Astrocyte of the spinal cord (primary cell): Measurements from ENCODE around the gene LIN9.
A peak's percentile ranks its signal among the peaks of the same experiment; 100 is the strongest.

Experiments used
- DNase-seq: peaks from one replicate; pipeline ENCODE4 v3.0.0; 2011; ENCODE audit warnings: low read depth, low spot score
- H3K4me3 ChIP-seq: 2 replicates; pipeline ENCODE4 v1.5.1; 2011; ENCODE audit warnings: low read depth, mild to moderate bottlenecking, low read length, moderate library complexity
- in situ Hi-C: cut with HindIII; loops from 2 replicates; pipeline ENCODE4 v1.10.0; 2017; ENCODE audit warnings: low sequenced_read_pairs
- TF ChIP-seq, protein P1 (sequence below): IDR thresholded peaks from 2 replicates; pipeline ENCODE4 v1.5.1; 2012; ENCODE audit warnings: low read depth, mild to moderate bottlenecking, low read length, inconsistent platforms

Gene LIN9

DNA sequence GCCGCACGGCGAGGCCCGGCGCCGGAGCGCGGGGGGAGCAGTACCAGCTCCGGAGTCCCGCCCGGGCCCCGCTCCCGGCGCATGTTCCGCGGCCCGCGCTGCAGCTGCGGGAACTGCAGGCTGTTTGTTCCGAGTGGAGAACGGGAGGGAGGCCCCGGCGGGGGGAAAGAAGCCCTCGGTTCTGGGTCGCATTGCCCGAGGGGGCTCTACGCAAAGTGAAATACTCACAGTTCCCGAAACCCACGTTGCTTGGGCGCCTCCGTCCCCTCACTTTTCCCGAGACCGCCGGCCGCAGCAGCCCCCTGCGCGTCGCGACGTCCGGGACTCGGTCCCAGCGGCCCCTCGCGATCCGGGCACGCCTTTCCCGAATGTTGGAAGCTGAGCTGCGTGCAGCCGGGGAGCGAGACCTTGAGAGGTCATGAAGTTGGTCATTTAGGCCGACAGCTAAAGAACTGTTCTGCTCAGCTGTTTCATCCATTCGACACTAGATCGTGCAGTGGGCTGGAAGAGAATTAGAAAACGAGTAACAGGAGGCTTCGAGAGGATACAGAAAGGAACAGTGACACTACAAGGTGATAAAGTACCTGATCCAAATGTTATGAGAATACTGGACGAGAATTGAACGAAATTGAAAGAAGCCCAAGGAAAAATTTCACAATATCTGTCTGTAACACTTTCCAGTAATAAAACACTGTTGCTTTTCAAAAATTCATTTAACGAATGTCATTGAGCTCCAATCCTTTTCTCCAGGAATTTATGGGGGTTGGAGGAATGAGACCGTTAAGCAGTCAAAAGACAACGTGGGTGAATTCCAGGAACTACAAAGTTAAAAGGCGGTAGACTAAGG, 657 bp upstream of the LIN9 start:
- TF ChIP-seq, protein P1, sequence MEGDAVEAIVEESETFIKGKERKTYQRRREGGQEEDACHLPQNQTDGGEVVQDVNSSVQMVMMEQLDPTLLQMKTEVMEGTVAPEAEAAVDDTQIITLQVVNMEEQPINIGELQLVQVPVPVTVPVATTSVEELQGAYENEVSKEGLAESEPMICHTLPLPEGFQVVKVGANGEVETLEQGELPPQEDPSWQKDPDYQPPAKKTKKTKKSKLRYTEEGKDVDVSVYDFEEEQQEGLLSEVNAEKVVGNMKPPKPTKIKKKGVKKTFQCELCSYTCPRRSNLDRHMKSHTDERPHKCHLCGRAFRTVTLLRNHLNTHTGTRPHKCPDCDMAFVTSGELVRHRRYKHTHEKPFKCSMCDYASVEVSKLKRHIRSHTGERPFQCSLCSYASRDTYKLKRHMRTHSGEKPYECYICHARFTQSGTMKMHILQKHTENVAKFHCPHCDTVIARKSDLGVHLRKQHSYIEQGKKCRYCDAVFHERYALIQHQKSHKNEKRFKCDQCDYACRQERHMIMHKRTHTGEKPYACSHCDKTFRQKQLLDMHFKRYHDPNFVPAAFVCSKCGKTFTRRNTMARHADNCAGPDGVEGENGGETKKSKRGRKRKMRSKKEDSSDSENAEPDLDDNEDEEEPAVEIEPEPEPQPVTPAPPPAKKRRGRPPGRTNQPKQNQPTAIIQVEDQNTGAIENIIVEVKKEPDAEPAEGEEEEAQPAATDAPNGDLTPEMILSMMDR = peak; percentile 29
- DNase-seq = no peak
- in situ Hi-C loops = no loop called here
- H3K4me3 ChIP-seq = peak overlapping the region; percentile 53

DNA sequence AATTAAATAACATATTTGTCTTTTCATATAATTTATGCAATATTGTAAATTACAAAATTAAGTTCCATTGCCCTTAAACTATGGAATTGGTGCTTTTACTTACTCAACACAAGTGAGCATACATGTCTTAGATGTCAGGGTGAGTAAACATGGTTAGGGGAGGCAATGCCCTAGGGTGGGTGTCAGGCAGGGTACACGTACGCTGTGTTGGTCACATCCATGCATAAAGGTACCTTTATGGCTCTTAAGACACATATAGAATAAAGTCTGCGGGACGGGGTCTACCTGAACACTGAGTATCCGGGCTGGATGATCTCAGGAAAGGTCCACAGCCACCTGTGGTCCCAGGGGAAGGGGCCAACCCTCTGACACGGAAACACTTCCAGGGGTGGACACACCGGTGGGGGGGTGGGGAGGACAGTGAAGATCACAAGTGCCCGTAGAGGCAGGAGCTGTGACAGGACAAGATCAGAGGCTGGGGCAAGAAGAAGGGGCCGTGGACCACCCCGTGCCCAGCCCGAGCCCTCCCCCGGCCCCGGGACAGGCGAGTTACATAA, 720 bp downstream of the LIN9 start:
- in situ Hi-C loops = no loop called here
- TF ChIP-seq, protein P1 = no peak
- DNase-seq = peak; percentile 6
- H3K4me3 ChIP-seq = peak overlapping the region; percentile 76

DNA sequence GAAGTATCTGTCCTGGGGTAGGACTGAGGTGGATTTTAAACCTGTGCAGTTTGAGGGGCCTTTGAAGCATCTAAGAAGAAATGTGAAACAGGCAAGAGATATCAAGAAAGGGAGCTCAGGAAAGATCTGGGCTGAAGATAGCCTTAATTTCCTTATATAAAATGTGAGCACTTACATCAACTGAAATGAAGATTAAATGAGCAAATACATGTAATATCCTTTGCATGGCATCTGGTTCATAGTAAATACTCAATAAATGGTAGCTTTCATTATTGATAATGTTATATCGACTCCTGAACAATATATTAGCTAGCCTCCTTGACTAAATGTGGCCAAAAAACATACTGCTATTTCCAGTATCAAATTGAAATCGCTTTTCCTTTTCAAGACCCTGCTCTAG, 2.5 kb downstream of the LIN9 start:
- in situ Hi-C loops = no loop called here
- TF ChIP-seq, protein P1 = no peak
- no peak overlapping the region for H3K4me3 ChIP-seq
- no peak for DNase-seq

DNA sequence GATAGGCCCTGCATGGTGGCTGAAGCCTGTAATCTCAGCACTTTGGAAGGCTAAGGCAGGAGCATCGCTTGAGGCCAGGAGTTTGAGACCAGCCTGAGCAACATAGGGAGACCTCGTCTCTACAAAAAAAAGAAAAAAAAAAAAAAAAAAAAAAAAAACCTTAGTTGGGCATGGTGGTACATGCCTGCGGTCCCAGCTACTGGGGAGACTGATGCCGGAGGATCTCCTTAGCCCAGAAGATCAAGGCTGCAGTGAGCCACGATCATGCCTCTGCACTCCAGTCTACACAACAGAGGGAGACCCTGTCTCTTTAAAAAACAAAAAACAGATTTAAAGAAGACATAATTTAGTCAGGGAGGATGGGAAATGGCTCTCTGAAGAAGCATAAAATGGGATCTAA, 3.8 kb downstream of the LIN9 start:
- no peak for DNase-seq
- H3K4me3 ChIP-seq = no peak overlapping the region
- in situ Hi-C loops = no loop called here
- TF ChIP-seq, protein P1 = no peak

DNA sequence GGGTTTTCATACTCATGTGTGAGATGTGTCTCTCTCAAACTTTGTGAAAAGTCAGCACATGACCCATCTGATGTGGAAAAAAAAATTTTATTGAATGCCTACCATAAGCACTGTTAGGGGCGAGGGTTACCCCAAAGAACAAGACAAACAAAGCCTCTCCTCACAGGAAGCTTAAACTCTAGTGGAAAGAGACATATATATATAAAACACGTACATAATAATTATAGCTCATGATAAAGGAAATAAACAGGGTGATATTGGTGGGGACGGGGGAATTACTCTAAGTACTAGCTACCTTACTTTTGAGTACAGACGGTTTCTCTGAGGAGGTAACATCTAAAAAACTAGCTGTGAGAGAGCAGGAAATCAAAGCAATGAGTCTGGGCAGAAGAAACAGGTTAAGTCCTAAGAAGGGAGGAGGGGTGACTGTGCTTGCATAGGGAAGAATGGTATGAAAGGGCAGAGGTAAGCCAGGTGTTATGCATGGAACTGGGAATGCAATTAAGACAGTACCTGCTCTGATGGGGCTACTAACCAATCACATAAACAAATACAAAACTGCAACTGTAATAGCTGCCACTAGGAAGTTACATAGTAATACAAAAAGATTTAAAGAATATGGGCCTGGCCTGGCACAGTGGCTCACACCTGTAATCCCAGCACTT, 4.5 kb downstream of the LIN9 start:
- no peak overlapping the region for H3K4me3 ChIP-seq
- in situ Hi-C loops = no loop called here
- DNase-seq = no peak
- TF ChIP-seq, protein P1 = no peak

DNA sequence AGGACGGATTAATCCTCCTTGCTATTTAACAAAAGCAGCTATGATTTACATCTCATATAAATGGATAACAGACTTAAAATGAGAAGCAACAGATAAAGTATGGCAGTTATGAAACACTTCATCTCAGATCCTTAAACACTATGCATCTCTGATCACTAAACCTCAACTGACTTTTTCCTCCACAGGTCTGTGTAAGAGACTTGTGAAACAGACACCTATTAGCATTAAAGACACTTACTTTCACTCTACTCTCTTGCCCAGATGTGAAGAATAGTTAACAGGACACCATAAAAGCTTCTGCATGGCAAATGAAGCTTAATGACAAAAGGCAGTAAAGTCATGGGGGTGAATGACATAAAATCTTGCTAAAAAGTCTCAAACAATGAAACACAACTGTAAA, 6.2 kb downstream of the LIN9 start:
- in situ Hi-C loops = no loop called here
- H3K4me3 ChIP-seq = no peak overlapping the region
- TF ChIP-seq, protein P1 = no peak
- DNase-seq = no peak
